H1 (cell line): ENCODE data around the gene CCDC86. TPM values are rescaled to one million over a fixed set of nuclear protein-coding genes. Genes with fewer than 3 reads are reported as not detected.

Source experiments
- CTCF ChIA-PET: fragments of 300-600 bp; sonication (Branson Sonifier 250); formaldehyde crosslinking; loops from one replicate; lab custom pipeline; 2021; ENCODE audit not compliant: partially characterized antibody; lab: Charles Lee
- POLR2A ChIA-PET: fragments of 300-600 bp; sonication (Branson Sonifier 250); formaldehyde crosslinking; loops from one replicate; lab custom pipeline; 2021; ENCODE audit warnings: inconsistent platforms; ENCODE audit not compliant: partially characterized antibody; lab: Charles Lee
- DNase-seq, 2 experiments: peaks; one replicate each; pipeline versions ENCODE4 v3.0.0 to v3.0.0-alpha.2; 2010 to 2022; ENCODE audit warnings: low spot score in 2 of 2, low read depth in 1 of 2, mixed read lengths in 1 of 2
- FAIRE-seq: peaks from 2 replicates; lab custom pipeline; 2011; peaks lifted over from hg19 to GRCh38; lab: Jason Lieb, UNC
- H2AFZ ChIP-seq: 2 replicates; pipeline ENCODE4 v1.8.1; 2012; ENCODE audit warnings: low read length, inconsistent platforms
- H2AK5ac ChIP-seq: 2 replicates; pipeline ENCODE4 v1.6.1; 2013; ENCODE audit warnings: low read depth, low read length
- H2BK120ac ChIP-seq: replicated peaks from 2 replicates; pipeline ENCODE3; 2013; ENCODE audit warnings: low read depth, low read length, inconsistent platforms
- H2BK12ac ChIP-seq: 2 replicates; pipeline ENCODE4 v1.6.1; 2013; ENCODE audit warnings: low read depth, low read length
- H2BK15ac ChIP-seq: 2 replicates; pipeline ENCODE4 v1.6.1; 2013; ENCODE audit warnings: low read length
- H2BK20ac ChIP-seq: 2 replicates; pipeline ENCODE4 v1.6.1; 2013; ENCODE audit warnings: low read length
- H2BK5ac ChIP-seq: 2 replicates; pipeline ENCODE4 v1.6.1; 2013; ENCODE audit warnings: low read depth, low read length
- H3K14ac ChIP-seq: 2 replicates; pipeline ENCODE4 v1.6.1; 2013; ENCODE audit warnings: inconsistent platforms; ENCODE audit not compliant: insufficient read length
- H3K18ac ChIP-seq: 2 replicates; pipeline ENCODE4 v1.6.1; 2013; ENCODE audit warnings: low read length; ENCODE audit errors: extremely low read depth
- H3K23ac ChIP-seq: 2 replicates; pipeline ENCODE4 v1.6.1; 2013; ENCODE audit warnings: inconsistent platforms; ENCODE audit not compliant: insufficient read length
- H3K23me2 ChIP-seq: 2 replicates; pipeline ENCODE4 v1.6.1; 2013; ENCODE audit warnings: low read depth, low read length
- H3K27ac ChIP-seq: 2 replicates; pipeline ENCODE4 v1.6.1; 2011; ENCODE audit warnings: low read depth, low read length, inconsistent platforms
- H3K27me3 ChIP-seq, 4 experiments: replicated peaks in 1 of 4; 1 replicate in 1 of 4; 2 replicates in 3 of 4; pipeline versions ENCODE4 v1.6.1 to v1.8.1; 2011 to 2013; ENCODE audit warnings: low read length in 3 of 4, mild to moderate bottlenecking in 3 of 4, inconsistent platforms in 2 of 4, mixed read lengths in 2 of 4, moderate library complexity in 1 of 4; ENCODE audit not compliant: control insufficient read depth in 3 of 4, insufficient read depth in 3 of 4; ENCODE audit errors: extremely low read depth in 1 of 4
- H3K36me3 ChIP-seq, 4 experiments: 2 replicates each; pipeline versions ENCODE4 v1.6.1 to v1.8.1; 2011 to 2013; ENCODE audit warnings: mild to moderate bottlenecking in 4 of 4, low read length in 3 of 4, moderate library complexity in 2 of 4, control low read depth in 1 of 4, inconsistent platforms in 1 of 4; ENCODE audit not compliant: insufficient read depth in 4 of 4, control insufficient read depth in 2 of 4
- H3K4ac ChIP-seq: replicated peaks from 2 replicates; pipeline ENCODE3; 2013; ENCODE audit warnings: low read length, low read depth, mixed read lengths, inconsistent platforms; ENCODE audit not compliant: insufficient read length
- H3K4me1 ChIP-seq, 4 experiments: replicated peaks in 1 of 4; 1 replicate in 1 of 4; 2 replicates in 3 of 4; pipeline versions ENCODE4 v1.6.1 to v1.8.1; 2011 to 2013; ENCODE audit warnings: low read length in 3 of 4, inconsistent platforms in 2 of 4, mixed read lengths in 1 of 4; ENCODE audit not compliant: insufficient read depth in 4 of 4, control insufficient read depth in 3 of 4
- H3K4me2 ChIP-seq, 2 experiments: 2 replicates each; pipeline versions ENCODE4 v1.6.1 to v1.8.1; 2011 to 2013; ENCODE audit warnings: low read depth in 2 of 2, low read length in 2 of 2, control low read depth in 1 of 2, inconsistent platforms in 1 of 2, mild to moderate bottlenecking in 1 of 2; ENCODE audit not compliant: insufficient read depth in 1 of 2
- H3K4me3 ChIP-seq, 4 experiments: fragments of 200-600, 300-600 bp in 1 of 4; sonication (generic), shearing (Covaris generic), sonication (Bioruptor Twin) in 1 of 4; 2 replicates each; pipeline versions ENCODE4 v1.5.1 to v1.8.1; 2011 to 2016; ENCODE audit warnings: low read length in 4 of 4, low read depth in 3 of 4, control low read depth in 2 of 4, inconsistent platforms in 2 of 4, mild to moderate bottlenecking in 2 of 4, mixed read lengths in 1 of 4, moderate library complexity in 1 of 4; ENCODE audit not compliant: insufficient read depth in 2 of 4; ENCODE audit errors: extremely low read depth in 1 of 4
- H3K56ac ChIP-seq: replicated peaks from 2 replicates; pipeline ENCODE3; 2013; ENCODE audit warnings: low read depth, mild to moderate bottlenecking, mixed read lengths, low read length, inconsistent platforms; ENCODE audit not compliant: insufficient read length
- H3K79me1 ChIP-seq: 2 replicates; pipeline ENCODE4 v1.6.1; 2013; ENCODE audit warnings: low read depth, low read length, control low read depth
- H3K79me2 ChIP-seq, 2 experiments: 2 replicates each; pipeline versions ENCODE4 v1.6.1 to v1.8.1; 2012 to 2013; ENCODE audit warnings: low read length in 2 of 2, mild to moderate bottlenecking in 2 of 2, inconsistent platforms in 1 of 2; ENCODE audit not compliant: insufficient read depth in 2 of 2, control insufficient read depth in 1 of 2
- H3K9ac ChIP-seq, 4 experiments: replicated peaks in 1 of 4; 1 replicate in 1 of 4; 2 replicates in 3 of 4; pipeline versions ENCODE4 v1.6.1 to v1.8.1; 2011 to 2013; ENCODE audit warnings: low read depth in 3 of 4, low read length in 3 of 4, control low read depth in 2 of 4, mild to moderate bottlenecking in 2 of 4, moderate library complexity in 2 of 4, inconsistent platforms in 1 of 4; ENCODE audit errors: extremely low read depth in 1 of 4
- H3K9me3 ChIP-seq, 2 experiments: 2 replicates each; pipeline versions ENCODE4 v1.6.1 to v1.8.1; 2012 to 2013; ENCODE audit warnings: mild to moderate bottlenecking in 2 of 2, moderate library complexity in 2 of 2, control low read depth in 1 of 2, inconsistent platforms in 1 of 2, low read depth in 1 of 2, low read length in 1 of 2, mixed read lengths in 1 of 2; ENCODE audit not compliant: insufficient read depth in 2 of 2
- H4K20me1 ChIP-seq, 2 experiments: replicated peaks in 1 of 2; 2 replicates each; pipeline versions ENCODE3 to v1.8.1; 2011 to 2013; ENCODE audit warnings: inconsistent platforms in 2 of 2, low read length in 2 of 2, mild to moderate bottlenecking in 1 of 2; ENCODE audit not compliant: insufficient read depth in 2 of 2, control insufficient read depth in 1 of 2
- H4K5ac ChIP-seq: 2 replicates; pipeline ENCODE4 v1.6.1; 2013; ENCODE audit warnings: low read length, low read depth, mixed read lengths, inconsistent platforms; ENCODE audit not compliant: insufficient read length
- H4K8ac ChIP-seq: 2 replicates; pipeline ENCODE4 v1.8.0; 2013; ENCODE audit warnings: mild to moderate bottlenecking, moderate library complexity, low read length, inconsistent platforms; ENCODE audit not compliant: insufficient read depth; ENCODE audit errors: extremely low read depth
- H4K91ac ChIP-seq: replicated peaks from 2 replicates; pipeline ENCODE3; 2013; ENCODE audit warnings: low read length, mixed read lengths, inconsistent platforms; ENCODE audit not compliant: insufficient read length
- CTCF ChIP-seq, 3 experiments: IDR thresholded peaks; 1 replicate in 2 of 3; 2 replicates in 1 of 3; pipeline versions ENCODE4 v1.5.1 to v1.6.1; 2011; ENCODE audit warnings: low read length in 3 of 3, mild to moderate bottlenecking in 3 of 3, inconsistent platforms in 2 of 3, low read depth in 1 of 3, moderate library complexity in 1 of 3; ENCODE audit not compliant: insufficient read depth in 1 of 3; ENCODE audit errors: control extremely low read depth in 1 of 3
- GTF2F1 ChIP-seq: IDR thresholded peaks from 2 replicates; pipeline ENCODE4 v1.6.1; 2012; ENCODE audit warnings: low read depth, low read length, improper control_type of control experiment, borderline replicate concordance
- NANOG ChIP-seq: IDR thresholded peaks from 2 replicates; pipeline ENCODE4 v1.6.1; 2011; ENCODE audit warnings: low read length, low read depth, mild to moderate bottlenecking, inconsistent platforms; ENCODE audit not compliant: insufficient read depth, poor library complexity, severe bottlenecking
- NRF1 ChIP-seq: IDR thresholded peaks from 2 replicates; pipeline ENCODE4 v1.6.1; 2011; ENCODE audit warnings: mild to moderate bottlenecking, low read depth, low read length, improper control_type of control experiment
- PHF8 ChIP-seq: fragments of 200-600 bp; sonication (generic); conservative IDR thresholded peaks from 2 replicates; pipeline ENCODE4 v1.7.1; 2012; ENCODE audit warnings: low read depth, mild to moderate bottlenecking, inconsistent platforms, low read length, moderate library complexity
- RXRA ChIP-seq: IDR thresholded peaks from 2 replicates; pipeline ENCODE4 v1.6.1; 2011; ENCODE audit warnings: low read depth, mild to moderate bottlenecking, low read length, moderate library complexity; ENCODE audit not compliant: insufficient read depth
- SIX5 ChIP-seq: IDR thresholded peaks from 2 replicates; pipeline ENCODE4 v1.6.1; 2011; ENCODE audit warnings: mild to moderate bottlenecking, low read depth, low read length
- USF2 ChIP-seq: IDR thresholded peaks from 2 replicates; pipeline ENCODE4 v1.6.1; 2011; ENCODE audit warnings: low read length, improper control_type of control experiment
- YY1 ChIP-seq: IDR thresholded peaks from 2 replicates; pipeline ENCODE4 v1.6.1; 2011; ENCODE audit warnings: low read depth, mild to moderate bottlenecking, low read length
- WGBS, 2 experiments: shearing (Covaris generic) in 1 of 2; methylation state at CpG; one replicate each; pipeline versions ENCODE4 v1.1.6 to v1.1.7; 2013 to 2015; ENCODE audit warnings: low lambda C conversion rate in 2 of 2, mixed read lengths in 2 of 2, inconsistent platforms in 1 of 2, low coverage in 1 of 2, missing lambda C conversion rate in 1 of 2; ENCODE audit not compliant: insufficient replicate concordance in 2 of 2, insufficient coverage in 1 of 2, insufficient read length in 1 of 2; ENCODE audit errors: extremely low coverage in 1 of 2, missing lambda C conversion rate in 1 of 2; 5-methylcytosine and 5-hydroxymethylcytosine counted together
- polyA plus RNA-seq, 7 experiments: library from polyadenylated mRNA; depleted of rRNA in 3 of 7; stranded (reverse) in 5 of 7; unstranded in 2 of 7; fragments of >200 nt in 5 of 7; fragments of 200-250 nt in 2 of 7; gene quantifications; 1 replicate in 5 of 7; 2 replicates in 1 of 7; 4 replicates in 1 of 7; pipeline versions ENCODE4 v1.2.1 to v1.2.3, GENCODE V29; 2011 to 2013; ENCODE audit warnings: missing spikeins in 2 of 7, mixed read lengths in 2 of 7
- total RNA-seq: library from RNA; stranded (reverse); fragmentation: NEBNext Ultra II Directional; extraction: Animal tissue kit (Norgen Biotek cat#: 25700); gene quantifications from 2 replicates; pipeline ENCODE4 v1.2.1, GENCODE V29; 2021

The CCDC86 gene
- total and polyA plus RNA-seq, 2 of the 8 experiments (the other 6 are each of a cell fraction or from before 2014, with no cell fraction given), result 37.7 to 76.4 TPM

- H2BK120ac ChIP-seq, result no peak overlapping the region
- H2BK15ac ChIP-seq, result no peak overlapping the region
- no peak for FAIRE-seq
- TF ChIP-seq NRF1, result no peak
- TF ChIP-seq CTCF (IDR thresholded peaks at IDR 0.05; ENCODE audit: control extremely low read depth in 1 of 3, insufficient read depth in 1 of 3, low read depth in 1 of 3, low read length in 3 of 3), result no peak
- TF ChIP-seq SIX5, result no peak
- no peak for TF ChIP-seq USF2
- no peak for TF ChIP-seq PHF8
- no peak for TF ChIP-seq RXRA
- no peak for TF ChIP-seq NANOG
- TF ChIP-seq YY1, result no peak
- TF ChIP-seq GTF2F1, result no peak
These were observed 23.1 kb downstream of the CCDC86 start for GRCh38 chr11:60864856-60865513.

More at GRCh38 chr11:60864856-60865513, 23.1 kb downstream of the CCDC86 start:
- Histone ChIP-seq H3K9ac (no peak overlapping the region), H2BK12ac (no peak overlapping the region), H4K91ac (no peak overlapping the region), H3K23ac (no peak overlapping the region), H3K14ac (no peak overlapping the region), H3K27ac (no peak overlapping the region), H3K4me1 (no peaks in the 10 kb centered on the region), H4K20me1 (no peaks in the 10 kb centered on the region), H3K36me3 (no peaks in the 10 kb centered on the region), H3K56ac (no peak overlapping the region), H2BK5ac (no peak overlapping the region), H3K4me3 (no peak overlapping the region), H3K18ac (no peak overlapping the region), H3K4ac (no peak overlapping the region), H3K79me2 (no peaks in the 10 kb centered on the region), H3K79me1 (no peaks in the 10 kb centered on the region), H3K23me2 (no peaks in the 10 kb centered on the region), H2BK20ac (no peak overlapping the region), H3K9me3 (no peaks in the 10 kb centered on the region), H2AFZ (no peak overlapping the region), H3K27me3 (no peaks in the 10 kb centered on the region), H4K5ac (no peak overlapping the region), H4K8ac (no peak overlapping the region), H3K4me2 (no peak overlapping the region), H2AK5ac (no peak overlapping the region)
- WGBS, 2 experiments, result 90% methylated on average over 6 of the region's 7 CpGs; no CpG with 5 or more reads in 1 of the 2 experiments
- ChIA-PET POLR2A (interaction anchor here (0.8 kb wide), 1 partner anchor 11 kb away, joined by 3 read pairs; no protein-coding TSS in a partner anchor), CTCF (interaction anchor here (1.0 to 6.5 kb wide), 7 partner anchors 8 to 90 kb away, joined by 3 to 38 read pairs (median 4); no protein-coding TSS in a partner anchor)
- DNase-seq, result no peak
